H1 (cell line): ENCODE results near the gene TGFB1I1.

ENCODE experiments used
- EZH2 ChIP-seq: fragments of 200-600 bp; sonication (generic); IDR thresholded peaks from 2 replicates; pipeline ENCODE4 v1.7.1; 2012; ENCODE audit warnings: low read depth, mild to moderate bottlenecking, moderate library complexity, low read length, inconsistent platforms; ENCODE audit not compliant: severe bottlenecking
- TCF12 ChIP-seq: IDR thresholded peaks from 2 replicates; pipeline ENCODE4 v1.6.1; 2011; ENCODE audit warnings: low read depth, mild to moderate bottlenecking, low read length

DNA sequence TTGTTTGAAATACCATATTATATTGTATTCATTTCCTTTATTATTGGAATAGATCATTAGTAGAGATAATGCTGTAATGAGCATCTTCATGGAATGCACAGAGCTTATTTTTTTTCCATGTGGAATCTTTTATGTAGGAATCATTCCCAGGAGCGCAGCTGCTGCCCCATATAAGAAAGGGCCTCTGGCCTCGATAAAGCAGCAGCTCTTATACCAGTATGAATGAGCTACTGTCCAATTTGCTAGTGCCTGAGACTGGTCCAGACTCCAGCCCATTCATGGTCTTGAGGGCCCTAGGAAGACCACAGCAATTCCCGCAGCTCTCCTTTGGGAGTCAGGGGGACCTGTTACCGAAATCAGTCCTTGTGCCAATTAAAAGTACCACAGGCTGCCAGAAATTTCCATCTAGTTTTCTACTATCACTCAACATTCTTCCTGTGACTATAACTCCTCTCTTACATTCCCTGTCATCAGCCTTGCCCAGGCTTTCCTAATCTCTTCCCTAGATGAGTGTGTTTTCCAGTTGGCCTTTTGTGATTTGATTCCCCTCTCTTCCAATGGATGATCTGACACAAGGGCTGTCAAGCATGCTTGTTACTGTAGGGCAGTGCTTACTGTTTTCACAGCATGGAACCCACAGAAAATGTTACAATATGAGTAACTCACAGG lies 31.3 kb upstream of the TGFB1I1 start:
- TF ChIP-seq TCF12 (no peak), EZH2 (no peak)
